C4-2B (cell line): Measurements from ENCODE around the gene DUSP6.

Source experiments
- H3K27ac ChIP-seq: fragments of 450-650 bp; 2 replicates; pipeline ENCODE4 v1.5.1; 2017
- ZFX ChIP-seq: fragments of 450-650 bp; IDR thresholded peaks from 2 replicates; pipeline ENCODE4 v1.6.1; 2017
- TF ChIP-seq, protein P1 (sequence below): fragments of 450-650 bp; conservative IDR thresholded peaks from 2 replicates; pipeline ENCODE4 v1.5.1; 2017; ENCODE audit warnings: mild to moderate bottlenecking

DUSP6 gene

DNA sequence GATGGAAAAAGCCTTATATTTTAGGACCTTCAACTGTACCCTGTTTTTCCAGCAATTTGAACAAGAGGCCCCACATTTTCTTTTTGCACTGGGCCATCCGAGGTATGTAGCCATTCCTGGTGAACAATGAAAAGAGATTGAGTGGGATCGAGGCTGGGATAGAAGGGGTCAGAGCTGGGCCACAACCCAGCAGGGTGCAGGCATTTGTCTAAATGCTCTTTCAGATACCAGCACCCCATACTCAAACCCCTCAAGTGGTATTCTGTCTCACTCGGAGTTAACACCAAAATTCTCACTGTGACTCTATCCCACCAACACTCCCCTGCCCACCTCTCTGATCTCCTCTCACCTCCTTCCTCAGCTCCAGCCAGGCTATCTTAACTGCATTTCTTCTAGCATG lies 26.8 kb downstream of the DUSP6 start:
- TF ChIP-seq, protein P1, sequence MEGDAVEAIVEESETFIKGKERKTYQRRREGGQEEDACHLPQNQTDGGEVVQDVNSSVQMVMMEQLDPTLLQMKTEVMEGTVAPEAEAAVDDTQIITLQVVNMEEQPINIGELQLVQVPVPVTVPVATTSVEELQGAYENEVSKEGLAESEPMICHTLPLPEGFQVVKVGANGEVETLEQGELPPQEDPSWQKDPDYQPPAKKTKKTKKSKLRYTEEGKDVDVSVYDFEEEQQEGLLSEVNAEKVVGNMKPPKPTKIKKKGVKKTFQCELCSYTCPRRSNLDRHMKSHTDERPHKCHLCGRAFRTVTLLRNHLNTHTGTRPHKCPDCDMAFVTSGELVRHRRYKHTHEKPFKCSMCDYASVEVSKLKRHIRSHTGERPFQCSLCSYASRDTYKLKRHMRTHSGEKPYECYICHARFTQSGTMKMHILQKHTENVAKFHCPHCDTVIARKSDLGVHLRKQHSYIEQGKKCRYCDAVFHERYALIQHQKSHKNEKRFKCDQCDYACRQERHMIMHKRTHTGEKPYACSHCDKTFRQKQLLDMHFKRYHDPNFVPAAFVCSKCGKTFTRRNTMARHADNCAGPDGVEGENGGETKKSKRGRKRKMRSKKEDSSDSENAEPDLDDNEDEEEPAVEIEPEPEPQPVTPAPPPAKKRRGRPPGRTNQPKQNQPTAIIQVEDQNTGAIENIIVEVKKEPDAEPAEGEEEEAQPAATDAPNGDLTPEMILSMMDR = no peak
- no peak for TF ChIP-seq ZFX
- peak overlapping the region; percentile 31; the same call in 1 of the 2 replicates for H3K27ac ChIP-seq

- TF ChIP-seq, protein P1 = no peak
- TF ChIP-seq ZFX = no peak
- H3K27ac ChIP-seq = no peak overlapping the region
Observed at GRCh38 chr12:89324437-89324836, 27.9 kb downstream of the DUSP6 start.

DNA sequence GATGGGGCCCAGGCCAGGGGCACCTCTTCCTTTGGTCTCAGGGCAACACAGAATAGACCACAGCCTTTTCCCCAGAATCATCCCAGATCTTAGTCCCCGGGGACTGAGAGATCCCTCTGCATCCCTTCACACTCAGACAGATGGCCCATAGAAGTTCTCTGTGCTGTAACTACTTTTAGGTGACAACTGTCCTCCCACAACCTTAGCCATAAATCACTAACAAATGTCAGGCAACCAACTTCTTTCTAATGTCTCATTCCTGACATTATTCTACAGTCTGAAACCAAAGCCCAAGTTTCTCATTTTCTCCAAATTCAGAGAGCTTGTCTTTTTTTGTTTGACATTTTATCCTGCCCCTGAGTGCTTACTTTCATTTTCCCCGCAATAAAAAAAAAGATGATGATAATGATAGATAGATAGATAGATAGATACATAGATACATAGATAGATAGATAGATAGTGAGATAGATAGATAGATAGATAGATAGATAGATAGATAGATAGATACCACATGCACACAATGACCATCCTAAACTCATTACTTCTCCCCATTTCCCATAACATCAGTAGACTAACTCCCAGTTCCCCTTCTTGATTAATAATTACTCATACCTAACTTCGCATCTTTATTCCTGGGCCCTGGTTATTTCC lies 28.6 kb downstream of the DUSP6 start:
- no peak overlapping the region for H3K27ac ChIP-seq
- TF ChIP-seq, protein P1 = no peak
- no peak for TF ChIP-seq ZFX

GRCh38 chr12:89320735-89321134 lies 31.6 kb downstream of the DUSP6 start:
- no peak for TF ChIP-seq ZFX
- TF ChIP-seq, protein P1 = no peak
- H3K27ac ChIP-seq = no peak overlapping the region

DNA sequence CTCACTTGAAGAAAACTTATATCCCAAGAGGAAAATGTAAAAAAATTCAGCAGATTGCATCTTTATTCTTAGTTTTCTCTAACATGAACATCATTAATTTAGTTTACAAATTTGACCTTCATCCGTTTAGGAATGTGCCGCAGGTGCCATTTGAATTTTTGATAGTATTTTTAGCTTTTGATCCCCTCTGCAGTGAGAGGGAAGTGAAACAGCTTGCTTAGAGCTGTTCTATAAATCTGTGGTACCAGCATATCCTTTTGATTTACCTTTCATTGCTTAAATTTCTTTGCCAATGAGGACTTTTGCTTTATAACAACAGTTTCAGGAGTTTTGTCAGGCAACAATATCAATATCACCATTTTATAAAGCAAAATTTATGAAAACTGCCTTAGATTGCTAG lies 32.7 kb downstream of the DUSP6 start:
- TF ChIP-seq, protein P1 = no peak
- no peak for TF ChIP-seq ZFX

GRCh38 chr12:89319122-89319521 lies 33.2 kb downstream of the DUSP6 start:
- TF ChIP-seq ZFX = no peak
- TF ChIP-seq, protein P1 = no peak
- H3K27ac ChIP-seq = no peak overlapping the region

More for the DNA sequence above, 32.7 kb downstream of the DUSP6 start:
- no peak overlapping the region for H3K27ac ChIP-seq

GRCh38 chr12:89316705-89317139 lies 35.6 kb downstream of the DUSP6 start:
- TF ChIP-seq, protein P1 = no peak
- TF ChIP-seq ZFX = no peak

More at GRCh38 chr12:89316705-89317139, 35.6 kb downstream of the DUSP6 start:
- H3K27ac ChIP-seq = no peak overlapping the region
